MM.1S (cell line): ENCODE data around the gene ERBIN.

Experiments used
- DNase-seq: peaks from one replicate; pipeline ENCODE4 v3.0.0-alpha.2; 2015
- H2AFZ ChIP-seq: fragments of 300-600 bp; sonication (generic); 2 replicates; pipeline ENCODE4 v1.6.0; 2016; ENCODE audit warnings: antibody characterized with exemption, low read length
- H3F3A ChIP-seq: fragments of 300-600 bp; sonication (generic); 2 replicates; pipeline ENCODE4 v1.6.1; 2016; ENCODE audit warnings: mild to moderate bottlenecking, antibody characterized with exemption, low read length, moderate library complexity, mixed read lengths; ENCODE audit not compliant: insufficient read depth
- H3K27ac ChIP-seq: fragments of 300-600 bp; sonication (generic); 2 replicates; pipeline ENCODE4 v1.5.1; 2016; ENCODE audit warnings: mild to moderate bottlenecking, low read length
- H3K27me3 ChIP-seq: fragments of 300-600 bp; sonication (generic); replicated peaks from 2 replicates; pipeline ENCODE4 v1.6.0; 2016; ENCODE audit warnings: low read length; ENCODE audit not compliant: insufficient read depth
- H3K36me3 ChIP-seq: fragments of 300-600 bp; sonication (generic); replicated peaks from 2 replicates; pipeline ENCODE4 v1.6.1; 2016; ENCODE audit warnings: mild to moderate bottlenecking, low read length, mixed read lengths; ENCODE audit not compliant: insufficient read depth
- H3K4me1 ChIP-seq: fragments of 300-600 bp; sonication (generic); 2 replicates; pipeline ENCODE4 v1.6.1; 2016; ENCODE audit warnings: low read length, mixed read lengths
- H3K4me2 ChIP-seq: fragments of 300-600 bp; sonication (generic); 2 replicates; pipeline ENCODE4 v1.6.0; 2016; ENCODE audit warnings: low read depth, low read length
- H3K4me3 ChIP-seq: fragments of 300-600 bp; sonication (generic); 2 replicates; pipeline ENCODE4 v1.5.1; 2016; ENCODE audit warnings: low read length, mixed read lengths
- H3K79me2 ChIP-seq: fragments of 300-600 bp; sonication (generic); 2 replicates; pipeline ENCODE4 v1.6.1; 2016; ENCODE audit warnings: mixed run types, low read length, mixed read lengths
- H3K9ac ChIP-seq: fragments of 300-600 bp; sonication (generic); 2 replicates; pipeline ENCODE4 v1.6.1; 2016; ENCODE audit warnings: low read length, mixed read lengths
- H3K9me2 ChIP-seq: fragments of 300-600 bp; sonication (generic); replicated peaks from 2 replicates; pipeline ENCODE4 v1.6.1; 2016; ENCODE audit warnings: mild to moderate bottlenecking, low read length, mixed read lengths; ENCODE audit not compliant: insufficient read depth
- H3K9me3 ChIP-seq: fragments of 300-600 bp; sonication (generic); replicated peaks from 2 replicates; pipeline ENCODE4 v1.6.1; 2016; ENCODE audit warnings: mild to moderate bottlenecking, low read length, mixed read lengths; ENCODE audit not compliant: insufficient read depth
- H4K20me1 ChIP-seq: fragments of 300-600 bp; sonication (generic); 2 replicates; pipeline ENCODE4 v1.6.1; 2016; ENCODE audit warnings: mild to moderate bottlenecking, low read length, moderate library complexity, mixed read lengths; ENCODE audit not compliant: insufficient read depth
- CTCF ChIP-seq: fragments of 300-600 bp; sonication (generic); IDR thresholded peaks from 2 replicates; pipeline ENCODE4 v1.5.1; 2016; ENCODE audit warnings: antibody characterized with exemption, low read length, mixed read lengths
- EZH2 ChIP-seq: fragments of 300-600 bp; sonication (generic); optimal IDR thresholded peaks from 2 replicates; pipeline ENCODE3; 2017; ENCODE audit warnings: low read depth, mild to moderate bottlenecking, antibody characterized with exemption, low read length, mixed read lengths
- EZH2phosphoT487 ChIP-seq: fragments of 300-600 bp; sonication (generic); IDR thresholded peaks from 2 replicates; pipeline ENCODE4 v1.6.1; 2018; ENCODE audit warnings: antibody characterized with exemption, low read length

The ERBIN gene

DNA sequence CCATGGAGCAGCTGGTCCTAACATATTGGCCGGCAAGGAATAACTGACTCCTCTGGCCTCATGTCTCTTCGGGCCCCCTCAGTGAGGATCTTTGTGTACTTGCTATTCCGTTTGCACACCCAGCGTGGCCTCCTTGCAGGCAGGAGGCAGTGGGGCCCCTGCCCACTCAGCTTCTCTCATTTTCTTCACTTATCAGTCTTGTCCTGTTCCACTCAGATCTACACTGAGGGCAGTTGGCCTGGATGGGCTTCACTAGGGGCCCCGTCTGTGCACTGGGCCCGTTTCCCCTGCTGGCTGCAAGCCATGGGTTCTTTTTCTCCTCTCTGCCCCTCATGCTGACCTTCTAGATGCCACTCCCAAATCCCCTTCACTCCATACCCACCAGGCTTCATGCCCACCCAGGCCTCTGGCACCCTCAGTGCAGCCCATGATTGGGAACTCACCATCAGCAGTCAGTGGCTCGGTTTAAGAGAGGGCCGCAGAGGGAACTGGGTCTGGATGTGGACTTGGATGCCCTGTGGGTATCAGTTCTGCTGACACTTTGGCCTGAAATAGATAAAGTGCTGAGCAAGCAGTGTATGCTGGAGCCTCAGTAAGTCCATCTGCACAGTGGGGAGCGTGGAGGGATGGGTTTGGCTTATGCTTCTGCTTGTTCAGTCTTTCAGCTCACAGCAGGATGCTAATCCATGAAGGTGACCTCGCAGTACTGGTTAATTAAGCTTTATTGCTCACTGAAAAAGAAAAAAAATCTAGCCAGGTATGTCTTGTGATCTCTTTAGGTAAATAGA, 57.9 kb downstream of the ERBIN start:
- TF ChIP-seq EZH2phosphoT487: no peak
- TF ChIP-seq CTCF: no peak
- TF ChIP-seq EZH2: no peak
- no peaks in the 10 kb centered on the region; the same call in 1 of the 2 replicates for H4K20me1 ChIP-seq
- H3K9me2 ChIP-seq: no peaks in the 10 kb centered on the region
- H3K79me2 ChIP-seq: peaks cover 92% of the 10 kb centered on the region
- H3K4me3 ChIP-seq: no peak overlapping the region
- H3K9me3 ChIP-seq: no peaks in the 10 kb centered on the region
- H2AFZ ChIP-seq: no peak overlapping the region
- no peak for DNase-seq
- H3K4me1 ChIP-seq: no peaks in the 10 kb centered on the region
- H3K4me2 ChIP-seq: no peak overlapping the region
- H3F3A ChIP-seq: no peaks in the 10 kb centered on the region; the same call in 1 of the 2 replicates
- no peak overlapping the region for H3K9ac ChIP-seq
- no peaks in the 10 kb centered on the region for H3K36me3 ChIP-seq
- H3K27ac ChIP-seq: no peak overlapping the region
- H3K27me3 ChIP-seq: no peaks in the 10 kb centered on the region

- Histone ChIP-seq H3K36me3 (no peaks in the 10 kb centered on the region), H3K27ac (no peak overlapping the region), H3K27me3 (no peaks in the 10 kb centered on the region), H3K79me2 (peaks cover 81% of the 10 kb centered on the region), H2AFZ (no peak overlapping the region), H4K20me1 (no peaks in the 10 kb centered on the region; the same call in 1 of the 2 replicates), H3K4me2 (no peak overlapping the region), H3K9me3 (no peaks in the 10 kb centered on the region), H3K4me1 (no peaks in the 10 kb centered on the region), H3K9ac (no peak overlapping the region), H3F3A (no peaks in the 10 kb centered on the region; the same call in 1 of the 2 replicates), H3K4me3 (no peak overlapping the region), H3K9me2 (no peaks in the 10 kb centered on the region)
- DNase-seq: no peak
- no peak for TF ChIP-seq CTCF
- TF ChIP-seq EZH2phosphoT487: no peak
- TF ChIP-seq EZH2: no peak
Measured at GRCh38 chr5:65986050-65986451, 59.7 kb downstream of the ERBIN start.

- no peaks in the 10 kb centered on the region for H3K36me3 ChIP-seq
- no peak overlapping the region for H3K27ac ChIP-seq
- H3K9me2 ChIP-seq: no peaks in the 10 kb centered on the region
- no peak overlapping the region for H3K4me3 ChIP-seq
- no peaks in the 10 kb centered on the region; the same call in 1 of the 2 replicates for H4K20me1 ChIP-seq
- TF ChIP-seq EZH2 (no peak), CTCF (no peak), EZH2phosphoT487 (no peak)
- no peaks in the 10 kb centered on the region for H3K27me3 ChIP-seq
- no peaks in the 10 kb centered on the region for H3K9me3 ChIP-seq
- H3K9ac ChIP-seq: no peak overlapping the region
- H3K79me2 ChIP-seq: peaks cover 81% of the 10 kb centered on the region
- H2AFZ ChIP-seq: no peak overlapping the region
- H3F3A ChIP-seq: no peaks in the 10 kb centered on the region; the same call in 1 of the 2 replicates
- no peak overlapping the region for H3K4me2 ChIP-seq
- no peaks in the 10 kb centered on the region for H3K4me1 ChIP-seq
- no peak for DNase-seq
Measured at GRCh38 chr5:65986796-65987195, 60.4 kb downstream of the ERBIN start.
